ENCODE data around the gene CCNI2.

GRCh38 chr5:132739232-132739631 is 8.0 kb upstream of the CCNI2 start:
- TF ChIP-seq CTCF (IDR thresholded peaks at IDR 0.05) (no peak), POLR2A (IDR thresholded peaks at IDR 0.05) (no peak)
